ENCODE data around the gene EPS8L1.

EPS8L1 gene

DNA sequence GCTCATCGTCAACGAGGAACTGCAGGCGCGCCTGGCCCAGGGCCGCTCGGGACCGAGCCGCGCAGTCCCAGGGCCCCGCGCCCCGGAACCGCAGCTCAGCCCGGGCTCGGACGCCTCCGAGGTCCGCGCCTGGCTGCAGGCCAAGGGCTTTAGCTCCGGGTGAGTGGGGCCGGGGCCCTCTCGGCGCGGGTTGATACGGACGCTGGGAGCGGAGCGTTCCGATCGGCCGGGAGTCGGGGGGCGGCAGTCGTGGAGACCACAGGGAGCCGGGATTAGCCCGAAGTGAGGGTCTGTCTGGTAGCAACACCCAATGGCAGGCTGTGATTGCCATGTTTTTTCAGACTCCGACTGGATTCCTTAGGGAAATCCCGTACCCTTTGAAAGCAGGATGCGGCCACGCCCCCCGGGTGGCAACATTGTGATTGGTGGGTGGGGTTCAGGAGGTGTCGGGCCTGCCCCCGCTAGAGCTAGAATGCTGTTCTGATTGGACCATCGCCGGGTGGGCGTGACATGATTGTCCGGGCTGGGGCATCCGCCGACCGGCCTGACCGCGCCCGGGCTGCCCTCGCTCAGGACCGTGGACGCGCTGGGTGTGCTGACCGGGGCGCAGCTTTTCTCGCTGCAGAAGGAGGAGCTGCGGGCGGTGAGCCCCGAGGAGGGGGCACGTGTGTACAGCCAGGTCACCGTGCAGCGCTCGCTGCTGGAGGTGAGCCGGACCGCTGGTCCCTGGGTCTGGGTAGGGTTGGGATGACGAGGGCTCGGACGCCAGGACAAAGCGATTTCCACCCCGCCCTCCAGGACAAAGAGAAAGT, 11.3 kb downstream of the EPS8L1 start:
- TF ChIP-seq, protein P1, sequence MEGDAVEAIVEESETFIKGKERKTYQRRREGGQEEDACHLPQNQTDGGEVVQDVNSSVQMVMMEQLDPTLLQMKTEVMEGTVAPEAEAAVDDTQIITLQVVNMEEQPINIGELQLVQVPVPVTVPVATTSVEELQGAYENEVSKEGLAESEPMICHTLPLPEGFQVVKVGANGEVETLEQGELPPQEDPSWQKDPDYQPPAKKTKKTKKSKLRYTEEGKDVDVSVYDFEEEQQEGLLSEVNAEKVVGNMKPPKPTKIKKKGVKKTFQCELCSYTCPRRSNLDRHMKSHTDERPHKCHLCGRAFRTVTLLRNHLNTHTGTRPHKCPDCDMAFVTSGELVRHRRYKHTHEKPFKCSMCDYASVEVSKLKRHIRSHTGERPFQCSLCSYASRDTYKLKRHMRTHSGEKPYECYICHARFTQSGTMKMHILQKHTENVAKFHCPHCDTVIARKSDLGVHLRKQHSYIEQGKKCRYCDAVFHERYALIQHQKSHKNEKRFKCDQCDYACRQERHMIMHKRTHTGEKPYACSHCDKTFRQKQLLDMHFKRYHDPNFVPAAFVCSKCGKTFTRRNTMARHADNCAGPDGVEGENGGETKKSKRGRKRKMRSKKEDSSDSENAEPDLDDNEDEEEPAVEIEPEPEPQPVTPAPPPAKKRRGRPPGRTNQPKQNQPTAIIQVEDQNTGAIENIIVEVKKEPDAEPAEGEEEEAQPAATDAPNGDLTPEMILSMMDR (IDR thresholded peaks at IDR 0.05; ENCODE audit: control insufficient read depth, extremely low read depth, insufficient read depth): no peak
- DNase-seq (ENCODE audit: low read depth): no peak
- no peak overlapping the region for H3K4me3 ChIP-seq (ENCODE audit: low read depth, low read length)

DNA sequence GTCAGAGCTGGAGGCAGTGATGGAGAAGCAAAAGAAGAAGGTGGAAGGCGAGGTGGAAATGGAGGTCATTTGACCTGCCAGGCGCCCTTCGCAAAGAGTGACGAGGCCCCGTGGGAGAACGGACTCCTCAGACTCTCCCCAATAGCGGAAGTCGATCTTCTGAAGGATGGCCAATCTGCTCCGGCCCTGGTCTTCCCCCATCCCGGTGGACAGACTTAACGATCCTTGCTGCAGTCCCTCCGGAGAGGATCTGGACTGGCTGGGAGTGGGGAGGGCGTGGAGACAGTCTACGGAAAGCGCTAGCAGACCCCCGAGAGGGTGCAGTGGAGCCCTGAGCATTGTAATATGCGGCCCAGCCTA, 11.9 kb downstream of the EPS8L1 start:
- TF ChIP-seq, protein P1 (IDR thresholded peaks at IDR 0.05; ENCODE audit: control insufficient read depth, extremely low read depth, insufficient read depth): no peak
- DNase-seq (ENCODE audit: low read depth): no peak
- H3K4me3 ChIP-seq (ENCODE audit: low read depth, low read length): no peak overlapping the region

DNA sequence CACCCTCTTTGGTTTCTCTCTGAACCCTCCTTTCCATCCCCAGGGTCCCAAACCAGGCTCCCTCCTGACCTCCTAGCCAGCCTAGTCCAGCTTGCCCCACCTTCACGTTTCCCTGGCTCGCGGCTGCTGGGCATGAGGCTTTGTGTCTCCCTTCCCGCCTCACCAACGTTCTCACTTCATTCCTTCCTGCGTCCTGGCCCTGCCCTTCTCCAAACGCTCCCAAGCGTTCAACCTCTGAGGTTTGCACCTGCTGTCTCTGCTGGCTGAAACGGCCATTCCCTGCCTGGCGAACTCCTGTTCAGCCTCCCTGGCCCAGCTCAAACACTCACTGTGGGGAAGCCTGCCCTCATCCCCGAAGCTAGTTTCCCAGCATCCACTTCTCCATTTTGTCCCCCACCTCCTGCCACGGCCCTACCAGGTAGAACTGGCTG, 12.4 kb downstream of the EPS8L1 start:
- no peak for DNase-seq (ENCODE audit: low read depth)
- TF ChIP-seq, protein P1 (IDR thresholded peaks at IDR 0.05; ENCODE audit: control insufficient read depth, extremely low read depth, insufficient read depth): no peak
- no peak overlapping the region for H3K4me3 ChIP-seq (ENCODE audit: low read depth, low read length)

DNA sequence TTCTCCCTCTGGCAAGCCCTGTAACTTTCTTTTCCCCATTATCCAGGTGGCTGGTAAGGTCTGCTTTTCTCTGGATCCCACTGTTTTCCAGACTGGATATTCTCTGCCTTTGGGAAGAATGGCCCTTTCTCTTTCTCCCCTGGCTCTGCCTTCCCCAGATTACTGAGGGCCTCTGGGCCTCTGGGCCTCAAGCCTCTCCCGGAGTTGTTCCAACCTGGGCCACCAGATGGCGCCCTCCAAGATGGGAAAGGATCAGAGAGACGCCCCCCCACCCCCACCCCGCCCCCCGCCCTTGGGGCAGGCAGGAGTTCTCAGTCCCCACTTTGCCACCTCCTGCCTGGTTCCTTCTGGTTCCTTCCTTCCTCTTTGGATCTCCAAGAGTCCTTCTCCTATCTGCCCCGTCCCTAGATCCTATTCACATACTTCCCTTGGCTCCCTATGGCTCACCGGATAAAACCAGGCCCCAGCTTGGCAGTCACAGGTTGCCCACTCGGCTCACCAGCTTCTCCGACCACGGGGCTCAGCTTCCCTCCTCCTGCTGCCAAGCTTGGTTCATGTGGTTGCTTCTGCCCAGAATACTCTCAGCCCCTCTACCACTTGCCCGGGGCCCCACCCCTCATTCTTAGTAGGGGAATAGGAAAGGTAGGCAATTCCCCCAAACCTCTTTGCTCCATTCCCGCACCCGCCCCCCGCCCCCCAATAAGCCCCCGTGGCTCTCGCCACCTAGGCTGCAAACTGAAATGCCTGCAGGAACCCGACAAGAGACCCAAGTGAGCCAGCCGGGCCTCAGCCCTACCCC, 13.1 kb downstream of the EPS8L1 start:
- TF ChIP-seq, protein P1 (IDR thresholded peaks at IDR 0.05; ENCODE audit: control insufficient read depth, extremely low read depth, insufficient read depth): peak; percentile 63
- DNase-seq (ENCODE audit: low read depth): no peak
- no peak overlapping the region for H3K4me3 ChIP-seq (ENCODE audit: low read depth, low read length)

DNA sequence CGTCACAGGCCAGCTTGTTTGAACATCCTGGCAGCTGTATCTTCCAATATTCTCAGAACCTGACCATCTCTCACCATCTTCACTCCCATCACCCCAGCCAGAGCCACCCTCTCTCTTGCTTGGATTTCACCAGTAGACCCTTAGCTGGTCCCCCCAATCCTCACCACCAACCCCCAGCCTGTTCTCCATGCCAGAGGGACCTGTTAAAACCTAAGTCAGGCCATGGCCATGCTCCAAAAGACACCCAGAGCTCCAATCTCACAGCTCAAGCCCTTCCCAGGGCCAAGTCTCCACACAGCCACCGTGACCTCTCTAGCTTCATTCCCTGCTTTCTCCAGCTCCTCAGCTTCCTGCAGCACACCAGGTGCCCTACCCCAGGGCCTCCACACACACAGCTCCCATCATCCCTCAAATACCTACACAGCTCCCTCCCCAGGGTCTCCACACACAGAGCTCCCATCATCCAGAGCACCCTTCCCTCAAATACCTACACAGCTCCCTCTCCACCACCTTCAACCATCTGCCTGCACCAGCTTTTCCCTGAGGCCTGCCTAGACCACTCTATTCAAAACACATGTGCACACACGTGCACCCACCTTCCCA, 13.8 kb downstream of the EPS8L1 start:
- TF ChIP-seq, protein P1 (IDR thresholded peaks at IDR 0.05; ENCODE audit: control insufficient read depth, extremely low read depth, insufficient read depth): no peak
- no peak for DNase-seq (ENCODE audit: low read depth)
- H3K4me3 ChIP-seq (ENCODE audit: low read depth, low read length): no peak overlapping the region

DNA sequence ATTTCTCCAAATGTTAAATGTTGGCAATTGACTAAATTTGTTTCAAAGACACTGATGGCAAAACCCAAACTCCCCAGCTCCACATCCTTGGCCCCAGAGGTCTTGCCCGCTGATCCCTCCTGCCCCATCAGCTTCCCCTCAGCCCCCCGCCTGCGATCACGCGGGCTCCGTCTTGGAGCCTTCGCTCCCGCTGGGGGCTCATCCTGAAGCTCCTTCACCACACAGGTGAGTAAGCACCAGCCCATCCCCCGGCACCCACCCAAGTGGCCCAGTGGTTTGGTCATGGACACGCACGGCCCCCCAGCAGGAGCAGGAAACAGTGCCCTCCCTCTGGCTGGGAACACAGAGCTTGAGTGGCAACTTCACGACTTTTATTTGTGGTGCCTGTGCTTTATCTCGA, 14.9 kb downstream of the EPS8L1 start:
- TF ChIP-seq, protein P1 (IDR thresholded peaks at IDR 0.05; ENCODE audit: control insufficient read depth, extremely low read depth, insufficient read depth): no peak
- H3K4me3 ChIP-seq (ENCODE audit: low read depth, low read length): no peak overlapping the region
- DNase-seq (ENCODE audit: low read depth): no peak

Data from LNCaP clone FGC (cell line).